HEK293 (cell line): Measurements from ENCODE around the gene PRKAG2.

ENCODE experiments used
- CTCF ChIA-PET: fragments of 350-600 bp; formaldehyde crosslinking; extraction: SDS; loops from one replicate; lab custom pipeline; 2021; ENCODE audit warnings: antibody characterized with exemption; lab: Yijun Ruan, JAX
- POLR2A ChIA-PET: fragments of 300-600 bp; formaldehyde crosslinking; extraction: SDS; loops from one replicate; lab custom pipeline; 2020; ENCODE audit warnings: antibody characterized with exemption, inconsistent platforms; lab: Yijun Ruan, JAX
- H3K27ac ChIP-seq: fragments of 200-500 bp; sonication (Bioruptor generic); 2 replicates; pipeline ENCODE4 v1.5.1; 2014; ENCODE audit warnings: low read depth, low read length, control low read depth, inconsistent platforms; ENCODE audit errors: extremely low read depth
- H3K36me3 ChIP-seq, 2 experiments: fragments of 200-500 bp in 1 of 2; sonication (Bioruptor generic) in 1 of 2; 1 replicate in 1 of 2; 2 replicates in 1 of 2; pipeline ENCODE4 v1.5.1; 2014 to 2017; ENCODE audit warnings: inconsistent platforms in 2 of 2, low read length in 2 of 2; ENCODE audit not compliant: control insufficient read depth in 2 of 2, insufficient read depth in 1 of 2
- H3K4me1 ChIP-seq: fragments of 200-500 bp; sonication (Bioruptor generic); 2 replicates; pipeline ENCODE4 v1.5.1; 2014; ENCODE audit warnings: mild to moderate bottlenecking, low read length, inconsistent platforms; ENCODE audit not compliant: control insufficient read depth, insufficient read depth
- H3K4me3 ChIP-seq: 2 replicates; pipeline ENCODE4 v1.5.1; 2011; ENCODE audit warnings: low read depth, mild to moderate bottlenecking, control low read depth, low read length, moderate library complexity
- H3K9me3 ChIP-seq: fragments of 200-500 bp; sonication (Bioruptor generic); 2 replicates; pipeline ENCODE4 v1.5.1; 2014; ENCODE audit warnings: low read depth, low read length, inconsistent platforms; ENCODE audit not compliant: control insufficient read depth, insufficient read depth
- BCL11A ChIP-seq: fragments of 450-650 bp; formaldehyde crosslinking; IDR thresholded peaks from 2 replicates; pipeline ENCODE4 v1.5.1; 2016; ENCODE audit warnings: low read depth, missing biosample characterization, missing genetic modification characterization
- FEZF1 ChIP-seq: fragments of 450-650 bp; formaldehyde crosslinking; IDR thresholded peaks from 2 replicates; pipeline ENCODE4 v1.5.1; 2016; ENCODE audit warnings: missing biosample characterization, missing genetic modification characterization
- OSR2 ChIP-seq: fragments of 450-650 bp; formaldehyde crosslinking; IDR thresholded peaks from 2 replicates; pipeline ENCODE4 v1.5.1; 2016; ENCODE audit warnings: missing biosample characterization, missing genetic modification characterization
- REPIN1 ChIP-seq: fragments of 450-650 bp; formaldehyde crosslinking; IDR thresholded peaks from 2 replicates; pipeline ENCODE4 v1.5.1; 2017; ENCODE audit warnings: missing biosample characterization, missing genetic modification characterization, low read depth
- SP3 ChIP-seq: fragments of 450-650 bp; formaldehyde crosslinking; IDR thresholded peaks from 2 replicates; pipeline ENCODE4 v1.5.1; 2016; ENCODE audit warnings: missing biosample characterization, missing genetic modification characterization
- YY1 ChIP-seq: fragments of 450-650 bp; formaldehyde crosslinking; IDR thresholded peaks from 2 replicates; pipeline ENCODE4 v1.5.1; 2018; ENCODE audit warnings: missing biosample characterization, missing genetic modification characterization
- ZBTB11 ChIP-seq: fragments of 450-650 bp; formaldehyde crosslinking; conservative IDR thresholded peaks from 2 replicates; pipeline ENCODE4 v1.5.1; 2016; ENCODE audit warnings: low read depth, missing biosample characterization, missing genetic modification characterization
- ZFP41 ChIP-seq: fragments of 450-650 bp; formaldehyde crosslinking; IDR thresholded peaks from 2 replicates; pipeline ENCODE4 v1.5.1; 2016; ENCODE audit warnings: missing biosample characterization, missing genetic modification characterization, borderline replicate concordance
- ZIC2 ChIP-seq: fragments of 450-650 bp; formaldehyde crosslinking; IDR thresholded peaks from 2 replicates; pipeline ENCODE4 v1.5.1; 2016; ENCODE audit warnings: missing biosample characterization, missing genetic modification characterization
- ZNF184 ChIP-seq: fragments of 450-650 bp; IDR thresholded peaks from 2 replicates; pipeline ENCODE4 v1.5.1; 2018; ENCODE audit warnings: missing biosample characterization, mild to moderate bottlenecking, missing genetic modification characterization
- ZNF211 ChIP-seq: fragments of 450-650 bp; formaldehyde crosslinking; IDR thresholded peaks from 2 replicates; pipeline ENCODE4 v1.5.1; 2016; ENCODE audit warnings: low read depth, missing biosample characterization, missing genetic modification characterization
- ZNF473 ChIP-seq: fragments of 450-650 bp; formaldehyde crosslinking; IDR thresholded peaks from 2 replicates; pipeline ENCODE4 v1.5.1; 2017; ENCODE audit warnings: missing biosample characterization, missing genetic modification characterization
- ZNF558 ChIP-seq: fragments of 450-650 bp; formaldehyde crosslinking; IDR thresholded peaks from 2 replicates; pipeline ENCODE4 v1.5.1; 2016; ENCODE audit warnings: missing biosample characterization, missing genetic modification characterization
- ZNF585B ChIP-seq: fragments of 450-650 bp; formaldehyde crosslinking; IDR thresholded peaks from 2 replicates; pipeline ENCODE4 v1.5.1; 2016; ENCODE audit warnings: missing biosample characterization, missing genetic modification characterization
- ZNF645 ChIP-seq: fragments of 450-650 bp; formaldehyde crosslinking; IDR thresholded peaks from 2 replicates; pipeline ENCODE4; 2016; ENCODE audit warnings: missing biosample characterization, missing genetic modification characterization
- ZNF658 ChIP-seq: fragments of 450-650 bp; formaldehyde crosslinking; IDR thresholded peaks from 2 replicates; pipeline ENCODE4; 2016; ENCODE audit warnings: missing biosample characterization, missing genetic modification characterization
- ZNF707 ChIP-seq: fragments of 450-650 bp; formaldehyde crosslinking; IDR thresholded peaks from 2 replicates; pipeline ENCODE4 v1.5.1; 2016; ENCODE audit warnings: missing biosample characterization, missing genetic modification characterization
- ZXDB ChIP-seq: fragments of 450-650 bp; formaldehyde crosslinking; IDR thresholded peaks from 2 replicates; pipeline ENCODE4 v1.5.1; 2016; ENCODE audit warnings: missing biosample characterization, missing genetic modification characterization

The PRKAG2 gene

DNA sequence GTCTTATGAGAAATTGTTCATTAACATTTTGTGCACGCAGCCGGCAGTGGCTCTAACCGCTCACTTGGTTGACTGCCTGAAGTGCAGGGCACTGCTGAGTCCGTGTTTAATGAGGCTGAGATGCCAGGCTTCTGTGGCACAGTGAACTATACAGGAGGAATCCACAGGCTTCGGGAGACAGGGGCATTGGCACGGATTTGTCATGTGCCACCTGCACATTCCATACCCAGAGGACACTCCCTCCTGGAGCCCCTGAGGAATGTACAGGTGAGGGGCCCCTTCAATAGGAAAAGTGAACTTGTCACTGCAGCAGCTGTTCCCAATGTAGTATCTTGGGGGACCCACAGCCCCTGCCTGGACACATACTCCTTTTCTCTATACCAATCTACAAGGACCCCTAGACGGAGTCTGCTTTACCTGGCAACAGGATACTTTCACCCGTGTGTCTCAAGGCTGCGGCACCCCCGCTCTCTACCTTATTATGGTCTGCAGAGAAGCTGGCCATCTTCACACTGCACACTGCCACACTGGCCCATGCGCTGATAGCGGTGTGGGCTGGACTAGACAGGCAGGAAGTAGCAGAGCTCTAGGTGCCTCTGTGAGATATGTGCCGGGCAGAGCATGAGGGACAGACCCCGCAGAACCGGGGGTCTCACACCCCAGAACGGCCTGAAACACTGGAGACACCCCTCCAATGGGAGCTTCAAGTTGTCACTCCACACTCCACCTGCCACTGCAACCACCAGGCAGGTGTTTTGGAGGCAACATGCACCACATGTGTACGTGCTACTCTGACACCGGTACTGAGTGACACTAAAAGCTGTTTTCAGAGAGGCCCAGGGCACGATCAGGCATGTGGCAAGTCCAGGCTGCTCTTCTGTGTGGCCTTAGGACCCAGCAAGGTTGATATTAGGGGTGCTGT lies 285.8 kb downstream of the PRKAG2 start:
- peaks cover 0 to 28% of the 10 kb centered on the region in 2 experiments; a peak in 1 of 3 replicates for H3K36me3 ChIP-seq
- no peaks in the 10 kb centered on the region for H3K9me3 ChIP-seq
- CTCF ChIA-PET: interaction anchor here (0.7 kb wide), 1 partner anchor 223 kb away, joined by 3 read pairs; no protein-coding TSS in a partner anchor
- no peak overlapping the region for H3K4me3 ChIP-seq
- TF ChIP-seq ZNF645 (tag by site-specific recombination): no peak
- no peak for TF ChIP-seq OSR2 (tag by site-specific recombination)
- no peak for TF ChIP-seq ZFP41
- no peak for TF ChIP-seq ZNF658
- TF ChIP-seq BCL11A: no peak
- no peak for TF ChIP-seq ZNF707 (tag by site-specific recombination)
- no peak for TF ChIP-seq ZXDB (tag by site-specific recombination)
- TF ChIP-seq ZBTB11 (tag by site-specific recombination): no peak
- TF ChIP-seq, all 188 proteins: peak for 0
- POLR2A ChIA-PET: interaction anchor here (0.7 kb wide), 1 partner anchor 10 kb away, joined by 3 read pairs; no protein-coding TSS in a partner anchor
- Histone ChIP-seq H3K27ac (no peak overlapping the region), H3K4me1 (no peaks in the 10 kb centered on the region)

DNA sequence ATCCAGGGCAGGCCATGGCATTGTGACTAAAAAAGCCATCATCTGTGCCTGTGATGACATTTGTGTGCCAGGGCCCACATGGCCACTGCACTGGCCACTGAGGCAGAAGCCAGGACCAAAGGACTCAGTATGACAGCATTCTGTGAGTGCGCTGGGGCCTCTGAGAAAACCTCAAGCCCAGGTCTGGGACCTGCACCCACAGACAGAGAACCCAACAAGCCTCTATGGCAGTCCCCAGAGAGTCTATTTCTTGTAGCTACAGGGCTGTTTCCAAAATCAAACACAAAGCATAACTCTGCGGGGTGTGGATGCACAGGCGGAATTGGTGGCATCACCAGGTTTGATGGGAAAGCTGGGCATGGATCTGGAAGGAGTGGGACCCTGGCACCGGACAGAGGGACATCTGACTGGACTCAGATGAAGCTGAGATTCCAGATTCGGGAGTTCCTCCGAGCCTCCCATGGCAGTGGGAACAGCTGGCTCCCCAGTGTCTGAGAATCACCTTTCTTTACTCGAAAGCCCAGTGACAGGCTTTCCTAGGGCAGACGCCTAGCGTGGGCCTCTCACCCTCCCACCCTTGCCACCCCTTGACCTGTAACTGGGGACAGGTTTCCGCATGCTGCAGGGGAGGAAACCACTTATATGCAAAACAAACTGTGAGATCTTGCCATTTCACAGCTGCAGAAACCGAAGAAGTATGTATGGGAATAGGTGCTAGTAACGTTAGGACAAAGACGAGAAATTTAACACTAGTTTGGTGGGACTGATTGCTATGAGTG lies 286.7 kb downstream of the PRKAG2 start:
- H3K27ac ChIP-seq: no peak overlapping the region
- CTCF ChIA-PET: interaction anchor here (0.9 kb wide), 1 partner anchor 10 kb away, joined by 3 read pairs; no protein-coding TSS in a partner anchor
- POLR2A ChIA-PET: no interaction called here

DNA sequence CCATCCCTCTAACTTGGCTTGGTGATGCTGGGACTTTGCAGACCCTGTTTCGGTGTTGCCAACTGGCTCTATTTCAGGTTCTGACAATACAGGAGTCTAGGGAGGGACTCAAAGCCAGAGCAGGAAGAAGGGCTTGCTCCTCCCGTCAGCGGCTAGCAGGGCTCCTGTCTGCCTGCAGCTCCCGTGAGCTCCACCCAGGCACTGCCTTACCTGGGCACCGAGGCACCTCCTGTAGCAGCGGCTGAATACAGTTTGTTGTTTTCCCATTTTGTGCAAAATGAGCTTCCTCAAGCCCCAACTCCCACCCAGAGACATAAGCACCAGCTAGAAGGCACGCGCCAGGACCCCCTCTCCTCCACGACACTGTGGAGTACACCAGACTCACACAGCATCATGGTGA lies 287.9 kb downstream of the PRKAG2 start:
- ChIA-PET POLR2A (no interaction called here), CTCF (interaction anchor here (0.7 to 0.9 kb wide), 2 partner anchors 11 to 27 kb away, joined by 3 read pairs; no protein-coding TSS in a partner anchor)
- Histone ChIP-seq H3K36me3 (peaks cover 0 to 26% of the 10 kb centered on the region in 2 experiments; a peak in 1 of 3 replicates), H3K9me3 (no peaks in the 10 kb centered on the region), H3K4me1 (no peaks in the 10 kb centered on the region), H3K27ac (no peak overlapping the region), H3K4me3 (no peak overlapping the region)
- no peak for TF ChIP-seq ZNF558 (tag by site-specific recombination)
- no peak for TF ChIP-seq ZNF184 (tag by site-specific recombination)
- TF ChIP-seq ZFP41: no peak
- TF ChIP-seq SP3 (tag by site-specific recombination): no peak
- no peak for TF ChIP-seq ZNF211 (tag by site-specific recombination)

More for the DNA sequence above, 286.7 kb downstream of the PRKAG2 start:
- Histone ChIP-seq H3K36me3 (peaks cover 0 to 28% of the 10 kb centered on the region in 2 experiments; a peak in 1 of 3 replicates), H3K9me3 (no peaks in the 10 kb centered on the region), H3K4me1 (no peaks in the 10 kb centered on the region), H3K4me3 (no peak overlapping the region)
- no peak for TF ChIP-seq ZNF658
- TF ChIP-seq YY1 (tag by site-specific recombination): no peak
- TF ChIP-seq ZNF585B (tag by site-specific recombination): no peak
- no peak for TF ChIP-seq REPIN1
- TF ChIP-seq ZIC2 (tag by site-specific recombination): no peak
- no peak for TF ChIP-seq ZNF473 (tag by site-specific recombination)
- no peak for TF ChIP-seq FEZF1
